BE2C (cell line): ENCODE measurements around the gene TWF2.

Source experiments
- DNase-seq: peaks from one replicate; pipeline ENCODE4 v3.0.0-alpha.2; 2020
- H3K27me3 ChIP-seq: fragments of 250-450 bp; sonication (Bioruptor Pico); 2 replicates; pipeline ENCODE4 v1.5.1; 2020; ENCODE audit warnings: mild to moderate bottlenecking
- H3K36me3 ChIP-seq: fragments of 250-450 bp; sonication (Bioruptor Pico); 2 replicates; pipeline ENCODE4 v1.5.1; 2020; ENCODE audit warnings: mild to moderate bottlenecking
- H3K4me1 ChIP-seq: fragments of 250-450 bp; sonication (Bioruptor Pico); 2 replicates; pipeline ENCODE4 v1.5.1; 2020
- H3K4me3 ChIP-seq: 2 replicates; pipeline ENCODE4 v1.5.1; 2011; ENCODE audit warnings: low read depth, low read length
- H3K9me3 ChIP-seq: fragments of 250-450 bp; sonication (Bioruptor Pico); 2 replicates; pipeline ENCODE4 v1.5.1; 2020
- TF ChIP-seq, protein P1 (sequence below): IDR thresholded peaks from 2 replicates; pipeline ENCODE4 v1.5.1; 2012; ENCODE audit warnings: mild to moderate bottlenecking, low read depth, low read length

The TWF2 gene

GRCh38 chr3:52247409-52248164 lies 8.6 kb upstream of the TWF2 start:
- peaks cover 8% of the 10 kb centered on the region; the same call in 1 of the 2 replicates for H3K4me1 ChIP-seq
- H3K27me3 ChIP-seq: no peaks in the 10 kb centered on the region
- no peaks in the 10 kb centered on the region for H3K9me3 ChIP-seq
- TF ChIP-seq, protein P1, sequence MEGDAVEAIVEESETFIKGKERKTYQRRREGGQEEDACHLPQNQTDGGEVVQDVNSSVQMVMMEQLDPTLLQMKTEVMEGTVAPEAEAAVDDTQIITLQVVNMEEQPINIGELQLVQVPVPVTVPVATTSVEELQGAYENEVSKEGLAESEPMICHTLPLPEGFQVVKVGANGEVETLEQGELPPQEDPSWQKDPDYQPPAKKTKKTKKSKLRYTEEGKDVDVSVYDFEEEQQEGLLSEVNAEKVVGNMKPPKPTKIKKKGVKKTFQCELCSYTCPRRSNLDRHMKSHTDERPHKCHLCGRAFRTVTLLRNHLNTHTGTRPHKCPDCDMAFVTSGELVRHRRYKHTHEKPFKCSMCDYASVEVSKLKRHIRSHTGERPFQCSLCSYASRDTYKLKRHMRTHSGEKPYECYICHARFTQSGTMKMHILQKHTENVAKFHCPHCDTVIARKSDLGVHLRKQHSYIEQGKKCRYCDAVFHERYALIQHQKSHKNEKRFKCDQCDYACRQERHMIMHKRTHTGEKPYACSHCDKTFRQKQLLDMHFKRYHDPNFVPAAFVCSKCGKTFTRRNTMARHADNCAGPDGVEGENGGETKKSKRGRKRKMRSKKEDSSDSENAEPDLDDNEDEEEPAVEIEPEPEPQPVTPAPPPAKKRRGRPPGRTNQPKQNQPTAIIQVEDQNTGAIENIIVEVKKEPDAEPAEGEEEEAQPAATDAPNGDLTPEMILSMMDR: no peak
- no peak for DNase-seq
- H3K4me3 ChIP-seq: no peak overlapping the region
- peaks cover 5% of the 10 kb centered on the region; the same call in 1 of the 2 replicates for H3K36me3 ChIP-seq

GRCh38 chr3:52246728-52247408 lies 7.9 kb upstream of the TWF2 start:
- Histone ChIP-seq H3K36me3 (peaks cover 3% of the 10 kb centered on the region; the same call in 1 of the 2 replicates), H3K4me1 (peaks cover 8% of the 10 kb centered on the region), H3K27me3 (no peaks in the 10 kb centered on the region), H3K9me3 (no peaks in the 10 kb centered on the region), H3K4me3 (no peak overlapping the region)
- no peak for DNase-seq
- TF ChIP-seq, protein P1: no peak

GRCh38 chr3:52246264-52246620 lies 7.3 kb upstream of the TWF2 start:
- no peak for DNase-seq
- H3K27me3 ChIP-seq: no peaks in the 10 kb centered on the region
- TF ChIP-seq, protein P1: no peak
- H3K36me3 ChIP-seq: no peaks in the 10 kb centered on the region
- peaks cover 8% of the 10 kb centered on the region for H3K4me1 ChIP-seq
- peak overlapping the region; percentile 39 for H3K4me3 ChIP-seq
- no peaks in the 10 kb centered on the region for H3K9me3 ChIP-seq

DNA sequence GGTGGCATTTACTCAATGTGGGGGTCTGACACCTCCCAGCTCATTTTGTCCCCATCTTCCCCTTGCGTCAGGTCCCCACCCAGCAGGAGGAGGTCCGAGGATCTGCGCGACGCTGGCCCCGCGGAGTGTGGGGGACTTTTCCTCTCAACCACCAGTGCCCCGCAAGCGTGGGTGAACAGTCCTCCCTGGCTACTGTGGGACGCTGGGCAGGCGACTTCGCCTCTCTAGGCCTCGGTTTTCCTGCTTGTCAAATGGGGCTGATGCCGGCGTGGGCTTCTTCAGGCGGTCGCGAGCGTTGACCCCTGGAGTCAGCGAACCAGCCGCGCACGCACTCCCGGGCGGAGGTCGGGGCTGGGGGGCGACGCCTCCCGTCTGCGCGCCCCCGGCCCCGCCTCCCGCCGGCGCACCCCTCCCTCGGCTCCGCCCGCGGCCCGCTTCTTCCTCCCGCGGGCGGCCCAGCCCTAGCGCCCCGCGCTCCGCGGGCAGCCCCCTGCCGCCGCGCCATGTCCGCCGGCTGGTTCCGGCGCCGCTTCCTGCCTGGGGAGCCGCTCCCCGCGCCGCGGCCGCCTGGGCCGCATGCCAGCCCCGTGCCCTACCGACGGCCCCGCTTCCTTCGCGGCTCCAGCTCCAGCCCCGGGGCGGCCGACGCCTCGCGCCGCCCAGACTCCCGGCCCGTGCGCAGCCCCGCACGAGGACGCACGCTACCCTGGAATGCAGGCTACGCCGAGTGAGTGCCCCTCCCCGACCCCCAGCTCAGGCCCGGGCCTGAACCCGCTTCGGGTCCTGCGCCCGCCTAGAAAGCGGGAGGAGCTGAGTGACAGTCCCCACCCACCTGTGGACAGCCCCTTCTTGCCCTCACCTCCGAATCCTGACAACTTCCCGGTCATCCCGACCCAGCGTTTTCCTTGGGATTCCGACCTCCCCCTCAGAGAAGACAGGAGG lies 6.6 kb upstream of the TWF2 start, which contains the start of gene PPM1M:
Gene PPM1M (plus strand): TSS at position 438 of the 942 bp plus-strand sequence. CDS start 66 bp downstream, at position 504.
- no peaks in the 10 kb centered on the region for H3K9me3 ChIP-seq
- peak; percentile 35 for DNase-seq
- no peaks in the 10 kb centered on the region for H3K36me3 ChIP-seq
- TF ChIP-seq, protein P1: no peak
- peaks cover 8% of the 10 kb centered on the region for H3K4me1 ChIP-seq
- H3K27me3 ChIP-seq: no peaks in the 10 kb centered on the region
- peak within 1 kb of the TSS; percentile 39 for H3K4me3 ChIP-seq

- H3K4me3 ChIP-seq: no peak overlapping the region
- peak; percentile 52 for DNase-seq
- TF ChIP-seq, protein P1: no peak
- no peaks in the 10 kb centered on the region for H3K27me3 ChIP-seq
- H3K9me3 ChIP-seq: no peaks in the 10 kb centered on the region
- H3K4me1 ChIP-seq: peaks cover 15% of the 10 kb centered on the region
- H3K36me3 ChIP-seq: no peaks in the 10 kb centered on the region
Observed at GRCh38 chr3:52243791-52244628, 5.1 kb upstream of the TWF2 start.
